HEK293T (cell line): Measurements from ENCODE around the gene DNASE2.

Experiments used
- CTCF ChIA-PET: fragments of 350-600 bp; formaldehyde crosslinking; extraction: SDS; loops from one replicate; lab custom pipeline; 2021; ENCODE audit warnings: antibody characterized with exemption, inconsistent platforms; lab: Yijun Ruan, JAX
- POLR2A ChIA-PET: fragments of 350-600 bp; formaldehyde crosslinking; extraction: SDS; loops from one replicate; lab custom pipeline; 2020; ENCODE audit warnings: antibody characterized with exemption, inconsistent platforms; lab: Yijun Ruan, JAX
- DNase-seq: peaks from one replicate; pipeline ENCODE4 v3.0.0; 2012; ENCODE audit warnings: mixed read lengths; ENCODE audit errors: extremely low spot score
- ARNT ChIP-seq: fragments of 450-650 bp; IDR thresholded peaks from 2 replicates; pipeline ENCODE4 v1.6.1; 2017; ENCODE audit warnings: mild to moderate bottlenecking
- BHLHE40 ChIP-seq: fragments of 450-650 bp; IDR thresholded peaks from 2 replicates; pipeline ENCODE4 v1.6.1; 2016; ENCODE audit warnings: mild to moderate bottlenecking, moderate library complexity, borderline replicate concordance
- CTBP1 ChIP-seq: fragments of 450-650 bp; IDR thresholded peaks from 2 replicates; pipeline ENCODE4 v1.6.1; 2016; ENCODE audit warnings: borderline replicate concordance
- ELF4 ChIP-seq: fragments of 450-650 bp; IDR thresholded peaks from 2 replicates; pipeline ENCODE4 v1.6.1; 2017; ENCODE audit warnings: antibody characterized with exemption
- FOXA1 ChIP-seq: fragments of 450-650 bp; IDR thresholded peaks from 2 replicates; pipeline ENCODE4 v1.6.1; 2016; ENCODE audit warnings: mild to moderate bottlenecking
- FOXK2 ChIP-seq: fragments of 450-650 bp; IDR thresholded peaks from 2 replicates; pipeline ENCODE4 v1.6.1; 2016; ENCODE audit warnings: mild to moderate bottlenecking
- FOXM1 ChIP-seq: fragments of 450-650 bp; IDR thresholded peaks from 2 replicates; pipeline ENCODE4 v1.6.1; 2017; ENCODE audit warnings: mild to moderate bottlenecking, borderline replicate concordance
- HDGF ChIP-seq: fragments of 450-650 bp; IDR thresholded peaks from 2 replicates; pipeline ENCODE4 v1.6.1; 2017; ENCODE audit warnings: antibody characterized with exemption, borderline replicate concordance
- L3MBTL2 ChIP-seq: fragments of 450-650 bp; conservative IDR thresholded peaks from 2 replicates; pipeline ENCODE4 v1.6.1; 2016; ENCODE audit warnings: mild to moderate bottlenecking
- LEF1 ChIP-seq: fragments of 450-650 bp; IDR thresholded peaks from 2 replicates; pipeline ENCODE4 v1.6.1; 2017; ENCODE audit warnings: mild to moderate bottlenecking, borderline replicate concordance
- NFRKB ChIP-seq: fragments of 450-650 bp; IDR thresholded peaks from 2 replicates; pipeline ENCODE4 v1.6.1; 2016; ENCODE audit warnings: mild to moderate bottlenecking, moderate library complexity
- PKNOX1 ChIP-seq: fragments of 450-650 bp; IDR thresholded peaks from 2 replicates; pipeline ENCODE4 v1.6.1; 2016
- SP1 ChIP-seq: fragments of 450-650 bp; IDR thresholded peaks from 2 replicates; pipeline ENCODE4 v1.6.1; 2017
- SUZ12 ChIP-seq: fragments of 450-650 bp; IDR thresholded peaks from 2 replicates; pipeline ENCODE4 v1.6.1; 2016; ENCODE audit warnings: mild to moderate bottlenecking
- TARDBP ChIP-seq: fragments of 450-650 bp; IDR thresholded peaks from 2 replicates; pipeline ENCODE4 v1.6.1; 2016
- ZNF384 ChIP-seq: fragments of 450-650 bp; IDR thresholded peaks from 2 replicates; pipeline ENCODE4 v1.6.1; 2016

Gene DNASE2

GRCh38 chr19:12867120-12868099 lies 13.8 kb downstream of the DNASE2 start:
- peak; percentile 94 for DNase-seq
- ChIA-PET POLR2A (no interaction called here), CTCF (interaction anchor here (0.7 kb wide), 1 partner anchor 20 kb away, joined by 3 read pairs; no protein-coding TSS in a partner anchor)
- TF ChIP-seq HDGF: 0 out of 2 replicates have a peak, but pooled peaks have one; percentile 73
- TF ChIP-seq L3MBTL2: no peak
- no peak for TF ChIP-seq LEF1
- peak; percentile 88 for TF ChIP-seq ZNF384
- peak; percentile 55; the same call in 1 of the 2 replicates for TF ChIP-seq SP1

GRCh38 chr19:12866416-12867119 lies 14.7 kb downstream of the DNASE2 start:
- CTCF ChIA-PET: no interaction called here

GRCh38 chr19:12865746-12866415 lies 15.4 kb downstream of the DNASE2 start:
- no peak for DNase-seq
- CTCF ChIA-PET: interaction anchor here (2.6 kb wide), 1 partner anchor 18 kb away, joined by 14 read pairs; no protein-coding TSS in a partner anchor
- POLR2A ChIA-PET: no interaction called here
- TF ChIP-seq PKNOX1 (no peak), CTBP1 (no peak), SUZ12 (no peak), NFRKB (no peak), LEF1 (no peak), HDGF (no peak), ELF4 (no peak), ARNT (no peak), FOXA1 (no peak), FOXK2 (no peak), L3MBTL2 (no peak), BHLHE40 (no peak), ZNF384 (no peak), TARDBP (no peak), FOXM1 (no peak), SP1 (no peak)

More at GRCh38 chr19:12866416-12867119, 14.7 kb downstream of the DNASE2 start:
- no peak for DNase-seq
- TF ChIP-seq FOXM1: no peak
- TF ChIP-seq CTBP1: no peak
- no peak for TF ChIP-seq NFRKB
- no peak for TF ChIP-seq FOXA1
- no peak for TF ChIP-seq PKNOX1
- TF ChIP-seq SUZ12: no peak
- TF ChIP-seq L3MBTL2: no peak
- no peak for TF ChIP-seq BHLHE40
- TF ChIP-seq TARDBP: no peak
- TF ChIP-seq SP1: no peak
- TF ChIP-seq HDGF: no peak
- TF ChIP-seq FOXK2: no peak
- TF ChIP-seq ARNT: no peak
- TF ChIP-seq ZNF384: no peak
- TF ChIP-seq LEF1: no peak
- TF ChIP-seq ELF4: no peak
- POLR2A ChIA-PET: no interaction called here

GRCh38 chr19:12864721-12865715 lies 16.2 kb downstream of the DNASE2 start:
- POLR2A ChIA-PET: no interaction called here
- CTCF ChIA-PET: interaction anchor here (2.6 kb wide), 1 partner anchor 18 kb away, joined by 14 read pairs; no protein-coding TSS in a partner anchor
- TF ChIP-seq PKNOX1 (no peak), CTBP1 (no peak), BHLHE40 (no peak), ZNF384 (no peak), HDGF (no peak), NFRKB (no peak), ELF4 (no peak)
- no peak for DNase-seq
